HG02885 (cell line): Measurements from ENCODE around the gene ZNF598.

ENCODE experiments used
- ATAC-seq: cut with Tn5 transposase; IDR thresholded peaks from one replicate; pipeline ENCODE4 v1.9.1; 2021; ENCODE audit warnings: mild to moderate bottlenecking; ENCODE audit not compliant: unreplicated experiment, poor library complexity

ZNF598 gene

GRCh38 chr16:1992704-1993317 is 16.8 kb downstream of the ZNF598 start:
- ATAC-seq: no peak

GRCh38 chr16:1991948-1992703 is 17.5 kb downstream of the ZNF598 start:
- peak; percentile 59 for ATAC-seq

- ATAC-seq: no peak
Observed at GRCh38 chr16:1991588-1991947, 18.1 kb downstream of the ZNF598 start.

GRCh38 chr16:1991135-1991551 is 18.5 kb downstream of the ZNF598 start:
- ATAC-seq: no peak

GRCh38 chr16:1990351-1991134 is 19.1 kb downstream of the ZNF598 start:
- no peak for ATAC-seq

GRCh38 chr16:1990101-1990350 is 19.6 kb downstream of the ZNF598 start:
- ATAC-seq: no peak

- no peak for ATAC-seq
Observed at GRCh38 chr16:1989209-1990100, 20.2 kb downstream of the ZNF598 start, which contains the start of gene SYNGR3. SYNGR3 (plus strand) TSS chr16:1989970; CDS start chr16:1990103, 133 bp downstream.

- ATAC-seq: no peak
Observed at GRCh38 chr16:1987198-1987597, 22.4 kb downstream of the ZNF598 start.

GRCh38 chr16:1985466-1986150 is 24.0 kb downstream of the ZNF598 start:
- ATAC-seq: no peak

GRCh38 chr16:1984347-1985225 is 25.0 kb downstream of the ZNF598 start:
- ATAC-seq: no peak

- ATAC-seq: peak; percentile 88
Observed at GRCh38 chr16:1983544-1984346, 25.9 kb downstream of the ZNF598 start, which contains the start of gene GFER. GFER (plus strand) TSS chr16:1984193; CDS start chr16:1984219, 26 bp downstream.

GRCh38 chr16:1982991-1983543 is 26.6 kb downstream of the ZNF598 start:
- no peak for ATAC-seq

GRCh38 chr16:1982013-1982433 is 27.6 kb downstream of the ZNF598 start:
- no peak for ATAC-seq

GRCh38 chr16:1981398-1981836 is 28.2 kb downstream of the ZNF598 start, which contains the start of gene NOXO1:
NOXO1 (minus strand) TSS chr16:1981469; CDS start chr16:1981179, 290 bp downstream.
- ATAC-seq: no peak

GRCh38 chr16:1980770-1981087 is 28.9 kb downstream of the ZNF598 start:
- ATAC-seq: no peak

- no peak for ATAC-seq
Observed at GRCh38 chr16:1980030-1980769, 29.4 kb downstream of the ZNF598 start.
